ENCODE results near the gene LRRC28.

DNA sequence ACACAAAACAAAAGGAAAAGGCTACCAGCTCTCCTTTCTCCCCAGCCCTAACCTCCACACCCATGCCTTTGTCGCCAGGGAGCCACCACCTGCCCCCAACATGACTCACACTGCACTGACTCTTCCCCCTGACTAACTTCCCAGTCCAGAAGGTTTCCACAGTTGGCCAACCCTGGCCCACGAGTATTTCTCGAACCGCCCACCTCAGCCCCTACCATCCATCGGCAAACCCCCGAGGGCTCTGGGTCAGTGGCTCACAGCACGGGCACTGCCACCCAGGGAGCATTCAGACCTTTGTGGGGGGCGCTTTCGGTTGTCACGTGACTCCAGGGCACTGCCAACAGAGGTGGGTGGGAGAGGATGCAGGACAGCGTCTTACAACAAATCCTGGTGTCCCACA is 152.3 kb downstream of the LRRC28 start:
- no peak for TF ChIP-seq POLR2A (IDR thresholded peaks at IDR 0.05)
- TF ChIP-seq, protein P1, sequence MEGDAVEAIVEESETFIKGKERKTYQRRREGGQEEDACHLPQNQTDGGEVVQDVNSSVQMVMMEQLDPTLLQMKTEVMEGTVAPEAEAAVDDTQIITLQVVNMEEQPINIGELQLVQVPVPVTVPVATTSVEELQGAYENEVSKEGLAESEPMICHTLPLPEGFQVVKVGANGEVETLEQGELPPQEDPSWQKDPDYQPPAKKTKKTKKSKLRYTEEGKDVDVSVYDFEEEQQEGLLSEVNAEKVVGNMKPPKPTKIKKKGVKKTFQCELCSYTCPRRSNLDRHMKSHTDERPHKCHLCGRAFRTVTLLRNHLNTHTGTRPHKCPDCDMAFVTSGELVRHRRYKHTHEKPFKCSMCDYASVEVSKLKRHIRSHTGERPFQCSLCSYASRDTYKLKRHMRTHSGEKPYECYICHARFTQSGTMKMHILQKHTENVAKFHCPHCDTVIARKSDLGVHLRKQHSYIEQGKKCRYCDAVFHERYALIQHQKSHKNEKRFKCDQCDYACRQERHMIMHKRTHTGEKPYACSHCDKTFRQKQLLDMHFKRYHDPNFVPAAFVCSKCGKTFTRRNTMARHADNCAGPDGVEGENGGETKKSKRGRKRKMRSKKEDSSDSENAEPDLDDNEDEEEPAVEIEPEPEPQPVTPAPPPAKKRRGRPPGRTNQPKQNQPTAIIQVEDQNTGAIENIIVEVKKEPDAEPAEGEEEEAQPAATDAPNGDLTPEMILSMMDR (IDR thresholded peaks at IDR 0.05) = no peak
